Measurements from ENCODE around the gene RAP1A.
"Not testable (repeated sequence)": the region's sequence is repeated elsewhere in the genome, so short reads cannot be mapped to it uniquely, and the experiment has no call there.

Gene RAP1A

GRCh38 chr1:111598544-111598943 is 21.0 kb upstream of the RAP1A start:
- peak; percentile 25 for DNase-seq

- DNase-seq, result no peak
These were observed 19.6 kb upstream of the RAP1A start for GRCh38 chr1:111599781-111600693.

GRCh38 chr1:111600886-111601386 is 18.7 kb upstream of the RAP1A start:
- DNase-seq, result no peak

- DNase-seq, result no peak
These were observed 17.3 kb upstream of the RAP1A start for GRCh38 chr1:111602302-111602701.

GRCh38 chr1:111602974-111603373 is 16.6 kb upstream of the RAP1A start:
- no peak for DNase-seq

GRCh38 chr1:111603979-111604378 is 15.6 kb upstream of the RAP1A start:
- DNase-seq, result peak; percentile 79

GRCh38 chr1:111604931-111605330 is 14.7 kb upstream of the RAP1A start:
- no peak for DNase-seq

- DNase-seq, result no peak
These were observed 14.0 kb upstream of the RAP1A start for GRCh38 chr1:111605576-111605975.

- not testable (repeated sequence) for DNase-seq
These were observed 13.0 kb upstream of the RAP1A start for GRCh38 chr1:111606457-111607215.

GRCh38 chr1:111608528-111608927 is 11.1 kb upstream of the RAP1A start:
- DNase-seq, result not testable (repeated sequence)

GRCh38 chr1:111611986-111612385 is 7.6 kb upstream of the RAP1A start:
- DNase-seq, result no peak

- DNase-seq, result peak; percentile 49
These were observed 3.5 kb upstream of the RAP1A start for GRCh38 chr1:111615870-111616715.

GRCh38 chr1:111618081-111618480 is 1.5 kb upstream of the RAP1A start:
- DNase-seq, result no peak

- no peak for DNase-seq
These were observed 491 bp upstream of the RAP1A start for GRCh38 chr1:111618961-111619634.

- no peak for DNase-seq
These were observed 917 bp downstream of the RAP1A start for GRCh38 chr1:111620441-111620971.

GRCh38 chr1:111621050-111621449 is 1.5 kb downstream of the RAP1A start:
- DNase-seq, result no peak

GRCh38 chr1:111622166-111622565 is 2.6 kb downstream of the RAP1A start:
- DNase-seq, result no peak

GRCh38 chr1:111624382-111624781 is 4.8 kb downstream of the RAP1A start:
- DNase-seq, result no peak

- DNase-seq, result no peak
These were observed 5.7 kb downstream of the RAP1A start for GRCh38 chr1:111625276-111625675.

- no peak for DNase-seq
These were observed 8.6 kb downstream of the RAP1A start for GRCh38 chr1:111628153-111628552.

GRCh38 chr1:111629190-111629954 is 9.8 kb downstream of the RAP1A start:
- no peak for DNase-seq

Data from activated gamma-delta T cell treated with Interleukin-2 at 50 U/mL for 16 hours (primary cell).